Measurements from ENCODE around the gene APC.
"Not testable (repeated sequence)": the region's sequence is repeated elsewhere in the genome, so short reads cannot be mapped to it uniquely, and the experiment has no call there.

APC gene

DNA sequence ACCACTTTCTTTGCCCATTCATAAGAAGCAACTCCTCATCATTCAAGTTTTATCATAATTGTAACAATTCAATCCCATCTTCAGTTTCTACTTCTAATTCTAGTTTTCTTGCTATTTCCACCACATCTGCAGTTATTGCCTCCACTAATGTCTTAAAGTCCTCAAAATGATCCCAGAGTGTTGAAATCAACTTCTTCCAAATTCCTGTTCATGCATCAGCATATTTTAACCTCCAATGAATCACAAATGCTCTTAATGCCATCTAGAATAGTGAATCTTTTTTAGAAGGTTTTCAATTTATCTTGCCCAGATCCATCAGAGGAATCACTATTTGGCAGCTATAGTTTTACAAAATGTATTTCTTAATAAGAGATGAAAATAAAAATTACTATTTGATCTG, 120.2 kb downstream of the APC start:
- no peak for DNase-seq (ENCODE audit: low read depth, low spot score)

DNA sequence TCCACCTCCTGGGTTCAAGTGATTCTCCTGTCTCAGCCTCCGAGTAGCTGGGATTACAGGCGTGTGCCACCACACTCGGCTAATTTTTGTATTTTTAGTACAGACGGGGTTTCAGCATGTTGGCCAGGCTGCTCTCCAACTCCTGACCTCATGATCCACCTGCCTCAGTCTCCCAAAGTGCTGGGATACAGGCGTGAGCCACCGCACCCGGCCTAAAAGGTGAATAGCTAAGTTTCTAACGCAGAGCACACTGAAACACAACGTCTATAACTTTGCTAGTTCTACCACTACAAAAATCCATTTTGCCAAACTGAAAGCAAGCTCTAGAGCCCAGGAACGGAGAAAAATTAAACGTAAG, 122.9 kb downstream of the APC start:
- not testable (repeated sequence) for DNase-seq (ENCODE audit: low read depth, low spot score)

DNA sequence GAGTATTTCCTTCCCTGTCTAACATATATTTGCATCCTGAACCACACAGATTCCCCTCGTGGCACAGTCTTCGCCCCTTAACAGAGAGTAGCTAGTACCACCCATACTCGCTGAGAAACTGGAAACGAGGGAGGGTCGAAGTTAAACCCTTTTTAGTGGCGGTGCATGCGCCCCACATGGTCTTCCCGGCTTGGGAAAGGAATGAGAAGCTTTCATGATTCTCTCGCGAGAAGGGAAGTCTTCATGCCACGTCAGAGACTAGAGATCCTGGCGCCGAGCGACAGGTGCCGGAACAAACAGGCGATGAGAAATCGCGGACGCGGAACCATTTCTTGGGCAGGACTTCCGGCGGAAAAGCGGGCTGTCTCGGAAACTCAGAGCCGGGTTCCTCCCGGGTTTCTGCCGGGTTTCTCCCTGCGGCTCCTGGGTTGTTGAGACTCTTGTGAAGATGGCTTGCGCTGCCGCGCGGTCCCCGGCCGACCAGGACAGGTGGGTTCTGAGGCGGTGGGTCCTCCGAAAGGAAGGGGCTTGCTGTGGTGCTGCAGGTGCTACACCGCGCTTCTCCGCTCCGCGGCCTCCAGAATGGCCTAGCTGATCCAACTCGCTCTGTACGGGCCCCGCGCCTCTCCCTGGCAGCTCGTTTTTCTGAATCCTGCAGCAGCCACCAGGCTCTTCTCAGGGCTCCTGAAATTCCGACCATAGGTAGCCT, 123.4 kb downstream of the APC start, which contains the start of gene SRP19:
SRP19 (plus strand) TSS at position 359 of the 709 bp plus-strand sequence; CDS start at position 449, 90 bp downstream.
- DNase-seq (ENCODE audit: low read depth, low spot score): peak; percentile 94

DNA sequence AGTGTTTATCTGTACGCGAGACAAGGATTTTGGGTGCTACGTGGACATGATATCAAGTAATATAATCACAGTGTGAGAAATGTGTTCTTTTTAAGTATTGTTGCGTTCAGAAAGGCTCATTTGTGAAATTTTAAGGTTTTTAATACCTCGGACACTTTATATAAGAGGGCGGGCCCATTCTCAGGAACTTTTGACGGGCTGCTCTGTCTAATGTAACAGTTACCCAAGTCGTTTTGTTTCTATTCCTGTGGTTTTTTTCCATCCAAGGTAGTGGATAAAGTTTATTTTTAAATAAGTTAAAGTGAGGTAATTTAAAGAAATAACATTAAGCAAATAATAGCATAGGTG, 123.9 kb downstream of the APC start:
- DNase-seq (ENCODE audit: low read depth, low spot score): no peak

DNA sequence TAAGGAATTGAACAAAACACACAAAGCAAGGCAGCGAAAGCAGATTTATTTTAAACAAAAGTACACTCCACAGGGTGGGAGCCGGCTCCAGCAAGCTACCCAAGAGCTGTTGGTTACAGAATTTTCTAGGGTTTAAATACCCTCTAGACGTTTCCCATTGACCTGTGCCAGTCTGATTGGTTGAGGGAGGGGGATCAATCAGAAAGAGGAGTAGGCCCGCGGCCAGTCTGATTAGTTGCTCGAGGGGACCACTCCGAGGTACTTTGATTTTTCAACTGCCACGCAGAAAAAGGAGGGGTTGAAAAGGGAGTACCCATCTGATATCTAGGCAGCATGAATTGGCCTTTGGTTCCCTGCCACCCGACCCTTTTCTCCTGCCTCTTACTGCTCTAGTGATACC, 124.4 kb downstream of the APC start:
- DNase-seq (ENCODE audit: low read depth, low spot score): no peak

DNA sequence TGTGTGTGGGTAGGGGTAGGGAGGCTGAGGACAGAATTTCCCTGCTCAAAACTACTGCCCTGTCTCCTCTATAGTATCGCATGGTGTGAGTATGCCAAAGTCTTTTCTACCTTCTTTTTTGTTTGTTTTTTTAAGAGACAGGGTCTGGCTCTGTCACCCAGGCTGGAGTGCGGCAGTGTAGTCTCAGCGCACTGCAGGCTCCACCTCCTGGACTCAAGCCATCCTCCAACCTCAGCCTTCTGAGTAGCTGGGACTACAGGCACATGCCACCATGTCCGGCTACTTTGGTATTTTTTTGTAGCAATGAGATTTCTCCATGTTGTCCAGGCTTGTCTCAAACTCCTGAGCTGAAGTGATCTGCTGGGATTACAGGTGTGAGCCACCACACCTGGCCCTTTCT, 125.9 kb downstream of the APC start:
- DNase-seq (ENCODE audit: low read depth, low spot score): no peak

DNA sequence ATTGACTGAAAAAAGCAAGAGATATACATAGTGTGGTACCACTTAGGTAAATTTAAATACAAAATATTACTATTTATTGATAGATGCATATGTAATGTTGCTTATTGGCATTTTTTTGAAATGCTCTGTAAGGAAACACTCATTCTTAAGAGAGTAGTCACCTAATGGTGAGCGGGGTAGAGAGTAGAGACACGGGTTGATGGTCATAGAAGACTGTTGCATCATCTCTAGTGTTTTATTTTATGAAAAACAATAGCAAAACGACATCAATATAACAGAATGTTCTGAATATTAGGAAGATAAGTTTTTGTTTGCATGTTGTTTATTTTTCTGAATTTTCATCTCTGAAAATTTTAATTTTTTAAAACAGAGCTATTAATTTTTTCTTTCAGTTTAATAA, 127.4 kb downstream of the APC start:
- DNase-seq (ENCODE audit: low read depth, low spot score): no peak

DNA sequence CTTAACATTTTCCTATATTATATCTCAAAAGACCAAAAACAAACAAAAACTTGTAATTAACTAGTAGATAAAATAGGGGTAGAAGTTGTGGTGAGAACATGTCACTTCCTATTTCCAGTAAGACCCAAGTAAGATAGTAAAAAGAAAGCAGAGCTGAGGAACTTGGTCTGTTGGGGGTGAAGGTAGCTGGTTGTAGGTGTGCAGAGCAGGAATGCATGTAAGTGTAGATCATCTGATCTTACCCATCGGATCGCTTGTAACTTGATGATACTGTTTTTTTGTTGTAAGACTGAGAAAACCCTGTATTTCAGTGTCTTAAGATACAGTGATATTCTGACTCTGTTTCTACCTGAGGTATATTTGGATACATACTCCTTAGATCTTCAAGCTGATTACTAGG, 129.1 kb downstream of the APC start:
- DNase-seq (ENCODE audit: low read depth, low spot score): no peak

DNA sequence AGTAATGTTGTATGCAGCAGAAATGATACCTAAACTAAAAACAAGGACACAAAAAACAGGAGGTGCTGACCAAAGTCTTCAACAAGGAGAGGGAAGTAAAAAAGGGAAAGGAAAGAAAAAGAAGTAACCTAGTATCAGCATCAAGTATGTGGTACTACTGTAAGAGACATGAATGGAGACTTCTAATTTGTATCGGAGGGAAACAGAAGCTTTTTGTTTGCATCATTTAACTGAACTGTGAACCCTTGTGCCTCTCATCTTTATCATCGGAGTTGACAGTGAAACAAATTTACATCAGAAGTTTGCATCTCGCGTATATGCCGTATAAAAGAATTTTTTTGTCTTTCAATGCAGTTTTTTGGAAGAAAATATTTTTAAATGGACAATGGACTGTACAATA, 129.7 kb downstream of the APC start:
- DNase-seq (ENCODE audit: low read depth, low spot score): no peak

DNA sequence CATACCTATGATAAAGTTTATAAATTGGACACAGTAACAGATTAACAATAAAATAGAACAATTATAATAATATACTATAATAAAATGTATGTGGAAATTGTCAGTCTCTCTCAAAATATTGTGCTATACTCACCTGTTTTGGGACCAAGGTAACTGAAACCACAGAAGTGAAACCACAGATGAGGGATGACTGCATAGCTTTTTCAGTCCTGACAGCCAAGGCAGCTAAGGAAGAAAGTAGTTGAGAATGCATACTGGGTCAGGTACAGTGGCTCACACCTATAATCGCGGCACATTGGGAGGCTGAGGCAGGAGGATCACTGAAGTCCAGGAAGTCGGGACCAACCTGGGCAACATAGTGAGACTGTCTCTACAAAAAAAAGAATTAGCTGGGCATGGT, 132.3 kb downstream of the APC start:
- no peak for DNase-seq (ENCODE audit: low read depth, low spot score)

DNA sequence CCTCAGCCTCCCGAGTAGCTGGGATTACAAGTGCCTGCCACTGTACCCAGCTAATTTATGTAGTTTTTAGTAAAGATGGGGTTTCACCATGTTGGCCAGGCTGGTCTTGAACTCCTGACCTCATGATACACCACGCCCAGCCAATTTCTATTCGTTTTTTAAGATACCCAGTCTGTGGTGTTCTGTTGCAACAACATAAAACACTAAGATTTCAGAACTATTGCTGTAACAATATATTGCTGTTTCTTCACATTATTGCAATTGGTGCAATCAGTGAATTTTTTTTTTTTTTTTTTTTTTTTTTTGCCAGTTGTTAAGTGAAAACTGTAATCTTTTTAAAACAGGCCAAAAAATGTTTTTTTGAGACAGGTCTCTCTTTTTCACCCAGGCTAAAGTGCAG, 133.3 kb downstream of the APC start:
- DNase-seq (ENCODE audit: low read depth, low spot score): no peak

DNA sequence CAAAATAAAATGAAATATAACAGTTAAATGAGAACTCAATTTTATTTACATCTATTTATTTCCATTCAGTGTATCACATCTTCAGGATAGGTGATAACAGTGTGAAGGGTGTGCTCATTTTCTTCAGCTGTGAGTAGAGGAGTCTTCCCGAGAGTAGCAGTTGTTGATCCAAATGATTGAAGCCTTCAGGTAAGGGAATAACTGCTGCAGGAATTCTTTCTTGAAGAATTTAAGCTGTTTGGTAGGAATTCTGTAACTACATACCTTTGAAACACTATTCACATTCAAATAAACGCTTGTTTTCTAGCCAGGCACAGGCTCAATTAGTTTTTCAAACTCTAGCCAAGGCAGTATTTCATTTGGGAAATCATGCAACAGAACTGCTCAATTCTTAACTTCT, 138.7 kb downstream of the APC start:
- DNase-seq (ENCODE audit: low read depth, low spot score): no peak

DNA sequence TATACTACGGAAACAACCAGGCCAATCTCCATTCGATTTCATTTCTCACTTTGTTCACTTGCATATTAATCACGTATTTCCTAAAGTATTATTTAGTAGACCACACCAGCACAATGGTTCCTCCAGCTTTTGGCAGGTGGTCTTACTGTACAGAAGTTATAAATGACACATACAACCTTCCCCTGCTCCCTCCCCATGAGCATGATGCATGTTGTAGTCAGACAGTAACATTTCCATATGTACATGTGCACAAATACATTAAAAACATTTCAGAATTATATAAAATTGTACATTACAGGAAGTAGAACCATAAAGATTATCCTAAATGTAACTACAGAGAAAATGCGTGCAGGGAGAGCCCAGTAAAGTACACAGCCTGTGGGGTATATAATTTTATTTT, 140.4 kb downstream of the APC start:
- no peak for DNase-seq (ENCODE audit: low read depth, low spot score)

DNA sequence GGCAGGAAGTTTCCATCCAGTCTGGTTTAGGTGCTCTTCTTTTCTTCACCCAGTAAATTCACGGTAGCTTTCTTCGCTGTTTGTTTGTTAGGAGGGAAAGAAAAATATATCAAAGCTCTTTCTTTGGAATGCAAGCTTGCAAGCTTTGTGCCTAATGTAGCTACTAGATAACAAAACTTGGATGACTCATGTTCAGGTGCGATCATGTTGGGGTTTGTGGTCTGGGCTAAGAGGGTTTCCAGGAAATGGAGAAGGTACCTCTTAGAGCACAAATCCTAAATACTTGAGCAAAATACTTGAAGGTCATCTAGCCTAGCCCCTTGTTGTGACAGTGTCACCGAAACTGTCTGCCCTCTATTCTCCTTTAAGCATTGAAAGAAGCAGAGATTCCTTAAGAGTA, 141.1 kb downstream of the APC start:
- no peak for DNase-seq (ENCODE audit: low read depth, low spot score)

DNA sequence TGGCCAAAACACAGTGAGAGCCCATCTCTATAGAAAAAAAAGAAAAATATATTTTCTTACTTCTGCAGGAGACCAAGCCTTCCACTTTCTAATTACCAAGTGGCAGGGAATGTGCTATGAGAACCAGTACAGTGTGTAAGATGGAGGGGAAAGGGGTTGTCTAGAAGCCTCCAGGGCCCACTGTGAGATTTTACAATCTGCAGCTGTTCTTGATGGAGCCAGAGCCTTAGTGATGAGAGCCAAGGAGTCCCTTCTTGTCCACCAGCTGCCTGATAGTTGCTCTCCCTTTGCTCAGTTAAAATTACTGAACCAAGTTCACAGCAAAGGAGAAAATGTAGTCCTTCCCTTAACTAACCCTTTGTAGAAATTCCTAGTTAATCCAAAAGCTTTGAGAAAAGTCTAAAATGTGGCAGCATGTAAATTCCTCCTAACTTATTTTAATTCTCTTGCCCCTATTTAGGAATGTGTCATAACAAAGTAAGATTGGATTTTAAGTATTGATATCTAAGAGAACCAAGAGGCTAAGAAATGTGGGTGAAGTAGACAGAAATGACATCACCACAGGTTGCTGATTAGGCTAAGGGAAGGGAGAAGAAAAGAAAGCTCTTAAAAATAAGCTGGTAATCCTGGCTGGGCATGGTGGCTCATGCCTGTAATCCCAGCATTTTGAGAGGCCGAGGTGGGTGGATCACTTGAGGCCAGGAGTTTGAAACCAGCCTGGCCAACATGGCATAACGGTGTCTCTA, 142.7 kb downstream of the APC start:
- DNase-seq (ENCODE audit: low read depth, low spot score): no peak

DNA sequence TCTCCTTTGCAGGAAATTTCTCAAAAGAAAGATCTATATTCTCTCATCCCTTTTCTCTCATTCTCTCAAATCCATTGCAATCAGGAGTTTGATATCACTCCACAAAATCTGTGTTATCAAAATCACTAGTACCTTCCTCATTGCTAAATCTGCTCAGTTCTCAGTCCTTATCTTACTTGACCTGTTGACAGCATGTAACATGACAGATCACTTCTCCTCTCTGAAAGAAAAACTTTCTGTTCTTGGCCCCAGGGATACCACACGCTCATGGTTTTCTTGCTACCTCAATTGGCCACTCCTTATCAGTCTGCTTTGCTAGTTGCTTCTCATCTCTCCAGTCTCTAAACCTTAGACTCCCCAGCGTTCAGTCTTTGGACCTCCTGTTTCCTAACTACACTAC, 145.5 kb downstream of the APC start:
- no peak for DNase-seq (ENCODE audit: low read depth, low spot score)

DNA sequence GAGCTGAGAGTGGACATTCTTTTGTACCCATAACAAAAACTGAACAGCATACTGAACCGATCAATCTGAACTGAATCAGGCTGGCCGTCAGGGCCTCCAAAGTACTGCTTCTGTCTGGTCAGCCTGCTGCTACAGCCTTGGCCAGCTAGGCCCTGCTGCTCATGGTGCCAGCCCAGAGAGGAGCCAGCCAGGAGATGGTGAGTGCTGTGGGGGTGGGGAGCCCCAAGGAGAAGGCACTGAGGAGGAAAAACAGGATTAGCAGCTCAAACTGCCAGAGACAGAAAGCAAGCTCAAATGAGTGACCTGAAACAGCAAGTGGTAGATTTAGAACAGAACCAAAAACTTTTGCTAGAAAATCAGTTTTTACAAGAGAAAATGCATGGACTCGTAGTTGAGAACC, 147.3 kb downstream of the APC start:
- DNase-seq (ENCODE audit: low read depth, low spot score): no peak

DNA sequence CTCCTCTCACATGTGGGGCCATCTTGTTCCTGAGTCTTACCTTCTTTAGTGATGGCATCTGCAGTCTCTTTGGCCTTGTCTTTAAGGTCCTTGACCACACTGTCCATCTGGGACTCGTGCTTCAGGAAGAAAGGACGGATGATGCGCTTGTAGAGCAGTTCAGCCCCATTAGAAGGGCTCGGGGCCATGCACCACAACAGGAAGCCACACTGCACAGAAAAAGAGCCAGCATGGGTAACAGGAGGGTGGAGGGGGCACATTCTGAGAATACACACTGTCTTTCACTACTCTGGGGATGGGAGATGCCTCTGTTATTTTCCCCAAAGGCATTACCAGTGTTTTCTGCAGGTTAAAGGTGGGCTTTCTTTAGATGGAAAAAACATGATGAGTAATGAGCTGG, 149.3 kb downstream of the APC start:
- DNase-seq (ENCODE audit: low read depth, low spot score): no peak

DNA sequence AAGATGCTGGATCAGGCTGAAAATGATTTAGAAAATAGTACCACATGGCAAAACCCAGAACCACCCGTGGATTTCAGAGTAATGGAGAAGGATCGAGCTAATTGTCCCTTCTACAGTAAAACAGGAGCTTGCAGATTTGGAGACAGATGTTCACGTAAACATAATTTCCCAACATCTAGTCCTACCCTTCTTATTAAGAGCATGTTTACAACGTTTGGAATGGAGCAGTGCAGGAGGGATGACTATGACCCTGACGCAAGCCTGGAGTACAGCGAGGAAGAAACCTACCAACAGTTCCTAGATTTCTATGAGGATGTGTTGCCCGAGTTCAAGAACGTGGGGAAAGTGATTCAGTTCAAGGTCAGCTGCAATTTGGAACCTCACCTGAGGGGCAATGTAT, 154.4 kb downstream of the APC start:
- not testable (repeated sequence) for DNase-seq (ENCODE audit: low read depth, low spot score)

DNA sequence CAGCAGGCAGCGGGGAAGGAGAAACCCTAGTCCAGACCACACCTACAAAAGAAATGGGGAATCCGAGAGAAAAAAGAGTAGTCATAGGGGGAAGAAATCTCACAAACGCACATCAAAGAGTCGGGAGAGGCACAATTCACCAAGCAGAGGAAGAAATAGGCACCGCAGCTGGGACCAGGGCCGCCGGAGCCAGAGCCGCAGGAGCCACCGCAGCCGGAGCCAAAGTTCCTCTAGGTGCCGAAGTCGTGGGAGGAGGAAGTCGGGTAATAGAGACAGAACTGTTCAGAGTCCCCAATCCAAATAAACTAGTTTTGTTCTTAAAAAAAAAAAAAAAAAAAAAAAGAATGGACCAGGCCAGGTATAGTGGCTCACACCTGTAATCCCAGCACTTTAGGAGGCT, 155.1 kb downstream of the APC start:
- no peak for DNase-seq (ENCODE audit: low read depth, low spot score)

DNA sequence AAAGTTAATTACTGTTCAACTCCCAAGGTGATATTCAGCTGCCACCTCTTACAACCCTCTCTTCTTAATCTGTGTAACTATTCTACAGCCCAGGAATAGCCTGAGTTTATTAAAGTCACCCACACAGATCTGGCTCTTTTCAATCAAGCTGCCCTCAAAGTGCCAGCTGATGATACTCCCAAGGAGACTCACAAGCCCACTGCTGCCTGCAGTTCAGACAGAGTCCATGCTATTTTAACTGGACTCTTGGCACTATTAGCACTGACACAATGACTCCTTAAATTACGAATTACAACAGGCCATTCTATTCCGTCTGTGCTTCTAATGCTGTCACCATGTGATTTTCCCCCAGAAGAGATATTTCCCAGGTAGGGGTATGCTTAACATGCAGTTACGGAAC, 158.0 kb downstream of the APC start:
- DNase-seq (ENCODE audit: low read depth, low spot score): no peak

Measured in brain pericyte (primary cell).